ENCODE data around the gene FREM3.

GRCh38 chr4:143745874-143746273 is 45.4 kb upstream of the FREM3 start:
- TF ChIP-seq EP300 (IDR thresholded peaks at IDR 0.05) (no peak), CTCF (IDR thresholded peaks at IDR 0.05) (no peak), POLR2A (IDR thresholded peaks at IDR 0.05) (no peak), POLR2AphosphoS5 (IDR thresholded peaks at IDR 0.05) (no peak)
